T-helper 9 cell (primary cell): Measurements from ENCODE around the gene HMG20A.

Source experiments
- DNase-seq: peaks from one replicate; pipeline ENCODE4 v3.0.0-alpha.2; 2020

HMG20A gene

DNA sequence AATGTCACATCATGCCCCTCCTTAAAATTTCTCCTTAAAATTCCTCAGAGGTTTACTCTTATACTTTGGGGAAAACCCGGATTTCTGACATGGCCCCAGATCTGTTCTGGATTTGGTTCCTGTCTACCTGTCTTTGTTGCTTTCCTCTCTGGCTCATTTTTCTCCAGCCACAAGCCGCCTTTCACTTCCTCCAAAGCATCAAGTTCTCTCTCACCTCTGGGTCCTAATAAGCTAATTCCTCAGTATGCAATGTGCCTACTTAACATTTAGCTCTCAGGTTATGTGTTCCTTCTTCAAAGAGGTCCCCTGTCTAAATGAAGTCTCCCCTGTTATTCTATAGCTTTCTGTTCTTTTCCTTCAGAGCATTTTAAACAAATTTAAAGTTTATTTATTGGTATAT is 16.1 kb downstream of the HMG20A start:
- DNase-seq: no peak

DNA sequence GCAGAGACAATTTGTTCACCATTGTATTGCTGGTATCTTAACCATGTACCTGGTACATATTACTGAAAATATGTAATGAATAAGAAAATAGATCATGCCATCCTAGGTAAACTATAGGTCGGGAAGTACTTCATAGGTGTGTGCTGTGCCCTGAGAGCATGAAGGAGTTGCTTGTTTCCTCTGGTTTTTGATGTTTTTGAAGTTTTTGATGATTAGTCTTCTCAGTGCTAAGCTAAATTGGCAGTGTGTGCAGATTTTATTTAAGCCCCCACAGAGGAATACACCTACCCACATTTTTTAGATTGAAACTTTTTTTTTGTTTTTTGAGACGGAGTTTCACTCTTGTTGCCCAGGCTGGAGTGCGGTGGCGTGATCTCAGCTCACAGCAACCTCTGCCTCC is 16.6 kb downstream of the HMG20A start:
- no peak for DNase-seq

DNA sequence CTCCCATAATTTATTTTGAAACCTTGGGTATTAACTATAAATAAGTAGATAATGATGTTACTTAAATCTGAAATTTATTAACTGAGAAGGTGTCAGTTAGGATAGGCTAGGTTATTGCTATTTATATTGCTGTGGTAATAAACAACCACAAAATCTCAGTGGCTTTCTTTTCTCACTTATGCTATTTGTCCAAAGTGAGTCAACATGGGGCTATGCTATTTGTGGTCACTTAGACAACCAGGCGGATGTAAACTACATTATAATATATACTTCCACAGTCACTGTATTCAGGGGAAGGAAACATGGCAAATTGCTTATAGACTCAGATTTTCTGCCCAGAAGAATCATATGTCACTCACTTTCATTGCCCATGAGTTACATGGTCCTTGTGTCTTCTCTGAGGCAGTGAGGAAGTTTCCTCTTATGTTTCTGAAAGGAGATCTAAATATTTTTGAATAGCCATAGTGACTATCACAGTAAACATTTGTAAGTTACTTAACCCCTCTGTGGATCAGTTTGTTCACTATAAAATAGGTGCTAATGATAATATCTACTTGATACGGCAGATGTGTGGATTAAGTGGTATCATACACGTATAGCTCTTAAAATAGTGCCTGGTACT is 19.8 kb downstream of the HMG20A start:
- DNase-seq: no peak

DNA sequence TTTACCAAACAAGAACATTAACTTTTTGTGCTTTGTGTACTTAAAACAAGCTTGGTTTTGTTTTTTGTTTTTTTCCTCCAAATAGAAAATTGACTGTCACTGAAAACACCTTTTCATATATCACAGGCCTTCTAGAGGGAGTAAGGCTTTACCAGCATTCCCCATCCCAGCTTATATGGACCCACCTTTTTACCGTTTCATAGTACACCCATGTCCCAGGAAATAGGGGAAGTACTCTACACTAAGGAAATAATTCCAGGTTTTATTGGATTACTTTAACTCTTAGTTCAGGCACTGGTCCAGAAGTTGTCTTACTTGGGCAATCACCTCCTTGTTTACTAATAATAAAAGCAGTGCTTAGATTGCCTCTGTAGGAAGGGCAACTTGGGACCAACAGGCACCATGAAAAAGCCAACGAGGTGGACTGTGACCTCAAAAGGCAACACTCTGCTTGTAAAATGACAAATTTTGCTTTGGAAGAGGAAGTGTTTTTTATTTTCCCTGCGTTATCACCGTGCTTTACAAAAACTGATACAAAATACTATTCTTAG is 26.2 kb downstream of the HMG20A start:
- no peak for DNase-seq

DNA sequence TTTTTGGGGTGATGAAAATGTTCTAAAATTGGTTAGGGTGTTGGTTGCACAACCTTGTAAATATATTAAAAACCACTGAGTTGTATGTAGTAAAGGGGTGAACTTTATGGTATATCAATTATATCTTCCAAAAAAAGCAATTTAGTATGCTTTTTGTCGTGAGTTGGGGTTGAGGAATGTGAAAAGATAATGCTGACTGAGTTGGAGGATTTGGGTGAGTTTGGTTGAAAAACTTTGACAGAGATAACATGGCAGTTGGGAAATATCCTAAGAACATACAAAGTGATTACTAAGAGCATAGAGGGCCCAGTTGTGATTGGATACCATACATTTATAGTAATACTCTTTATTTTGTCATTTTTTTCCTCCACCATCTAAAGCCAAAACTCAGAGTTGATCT is 33.6 kb downstream of the HMG20A start:
- DNase-seq: no peak

DNA sequence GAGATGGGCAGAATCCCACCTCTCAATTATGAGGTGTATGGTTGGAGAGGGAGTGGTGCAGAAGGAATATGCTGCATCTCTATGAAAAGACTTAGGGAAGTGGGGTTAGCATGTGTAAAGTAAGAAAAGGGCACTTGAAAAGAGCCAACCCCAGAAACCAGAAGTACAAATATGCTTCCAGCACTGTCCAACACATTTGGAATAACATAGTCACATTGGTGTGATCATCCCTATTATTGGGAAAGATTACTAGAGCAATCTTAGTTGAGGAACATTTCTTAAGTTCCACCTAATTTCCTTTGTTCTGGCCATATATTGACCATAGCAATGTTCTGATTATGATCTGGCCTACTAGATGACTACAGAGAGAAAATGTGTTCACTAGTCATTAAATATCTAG is 34.3 kb downstream of the HMG20A start:
- DNase-seq: no peak

DNA sequence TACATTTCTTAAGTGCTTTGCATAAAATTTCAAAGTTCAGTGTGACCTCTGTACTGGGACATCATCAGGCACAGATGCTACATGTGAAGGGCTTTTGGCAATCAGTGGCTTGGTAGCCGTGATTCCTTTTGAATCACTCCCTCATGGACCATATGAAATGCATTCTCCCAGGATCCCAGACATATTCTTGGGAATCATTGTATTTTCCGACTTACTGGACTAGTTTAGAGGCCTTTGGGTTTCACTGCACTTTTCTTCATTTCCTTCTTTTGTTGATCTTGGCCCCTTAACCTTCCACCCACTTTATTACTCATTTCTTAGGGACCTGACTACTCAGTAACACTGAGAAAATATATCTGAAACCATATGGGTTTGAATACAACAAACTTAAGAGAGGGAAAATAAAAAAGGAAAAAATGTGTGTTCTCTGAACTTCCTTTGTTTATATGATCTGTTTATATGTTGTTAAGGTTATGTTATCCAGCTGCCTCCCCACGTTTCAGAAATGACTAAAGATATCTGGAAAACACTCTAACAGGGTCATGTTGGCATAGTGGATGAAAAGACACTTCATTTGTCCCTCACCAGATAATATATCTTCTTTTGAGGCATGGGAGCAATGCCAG is 35.1 kb downstream of the HMG20A start:
- no peak for DNase-seq

DNA sequence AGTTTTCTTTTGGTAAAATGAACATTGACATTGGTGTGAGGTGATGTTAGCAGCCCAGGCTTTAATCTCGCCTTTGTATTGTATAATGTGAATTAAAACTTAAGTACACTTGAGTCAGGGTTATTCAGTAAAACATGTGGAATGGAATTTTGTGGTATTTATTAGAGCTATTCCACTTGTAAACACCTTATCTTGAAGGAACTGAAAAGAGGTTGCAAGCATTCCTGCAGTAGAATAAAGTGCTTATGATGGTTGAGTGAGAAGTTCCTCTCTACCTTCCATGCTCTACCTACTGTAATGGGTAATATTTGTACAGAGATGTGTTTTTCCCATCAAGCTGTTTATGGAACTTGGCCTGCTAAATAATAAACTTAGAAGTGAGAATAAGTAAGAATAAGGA is 36.1 kb downstream of the HMG20A start:
- DNase-seq: no peak

DNA sequence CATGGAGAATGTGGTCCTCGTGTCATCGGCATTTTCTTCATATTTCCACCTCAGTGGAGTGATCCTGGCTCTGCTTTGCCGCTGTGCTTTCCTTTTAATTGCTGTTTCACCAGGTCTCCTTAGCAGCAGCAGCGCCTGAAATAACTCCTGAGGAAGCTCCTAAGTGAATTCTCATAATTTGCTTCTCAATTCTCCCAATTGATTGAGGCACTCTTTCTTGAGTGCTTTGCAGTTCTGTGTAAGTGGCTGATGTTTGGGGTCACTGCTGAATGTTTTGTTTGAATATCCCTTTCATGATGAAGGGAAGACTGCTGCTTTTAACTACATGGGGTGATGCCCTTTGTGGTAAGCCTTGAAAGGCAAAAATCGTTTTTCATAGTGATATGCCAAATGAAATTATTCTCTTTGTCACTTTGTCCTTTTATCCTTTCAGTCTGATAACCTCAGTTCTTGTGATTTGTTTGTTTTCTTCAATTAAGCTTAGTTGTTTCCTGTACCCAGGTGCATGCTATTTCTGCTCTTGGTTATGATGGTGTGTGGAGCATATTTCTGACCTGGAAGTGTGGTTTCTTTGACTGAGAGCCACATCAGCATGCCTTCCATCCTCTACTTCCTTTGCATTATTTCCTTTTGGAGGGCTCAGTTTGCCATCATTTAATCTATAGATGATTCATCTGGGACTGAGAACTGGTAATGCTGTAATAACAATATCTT is 36.7 kb downstream of the HMG20A start:
- DNase-seq: no peak

DNA sequence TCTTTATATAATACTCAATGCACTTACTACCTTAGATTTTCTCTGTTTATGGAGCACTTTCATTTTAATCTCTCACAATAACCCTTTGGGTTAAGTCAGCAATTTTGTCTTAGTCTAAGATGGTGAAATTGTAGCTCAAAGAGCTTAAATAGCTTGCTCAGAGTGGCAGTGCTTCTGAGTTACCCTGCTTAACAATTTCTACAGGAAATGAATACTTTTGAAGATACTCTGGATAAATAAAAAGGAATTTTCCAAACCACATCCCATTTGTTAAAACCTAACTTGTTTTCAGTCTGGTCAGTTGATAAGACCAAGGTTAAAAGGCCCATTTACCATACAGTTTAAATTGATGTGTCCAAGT is 37.2 kb downstream of the HMG20A start:
- DNase-seq: no peak

DNA sequence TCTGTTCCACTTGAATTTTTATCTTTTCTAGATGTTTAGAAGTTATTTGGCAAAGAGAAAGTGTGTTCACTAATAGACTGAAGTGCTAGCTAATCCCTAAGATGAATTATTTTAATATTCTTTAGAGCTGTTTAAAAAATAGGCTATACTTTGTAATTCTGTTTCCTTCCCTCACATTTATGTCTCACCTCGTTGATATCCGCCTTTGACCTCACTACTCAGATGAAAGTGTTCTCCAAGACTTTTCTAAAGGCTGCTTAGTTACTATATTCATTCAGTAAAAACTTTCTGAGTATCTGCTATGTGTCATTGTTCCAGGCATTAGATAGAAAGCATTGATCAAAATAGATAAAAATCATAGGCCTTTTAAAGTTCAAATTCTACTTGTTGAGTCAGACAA is 38.3 kb downstream of the HMG20A start:
- no peak for DNase-seq

DNA sequence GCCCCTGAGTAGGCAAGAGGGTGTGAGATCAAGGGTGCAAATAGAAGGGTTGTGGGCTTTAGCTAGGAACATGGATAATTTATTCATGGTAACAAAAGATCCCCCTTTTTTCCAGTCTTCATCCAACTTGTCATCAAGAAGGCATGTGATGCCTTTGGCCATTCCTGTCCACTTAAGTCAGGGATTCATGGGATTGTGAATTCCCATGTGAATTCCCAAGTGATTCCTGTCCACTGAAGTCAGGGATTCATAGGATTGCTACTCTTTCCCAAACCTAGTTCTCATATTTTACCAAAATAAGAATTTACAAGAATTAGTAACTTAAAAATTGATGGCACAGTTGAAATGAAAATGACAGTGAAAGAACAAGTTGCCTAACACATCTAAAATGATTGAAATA is 40.8 kb downstream of the HMG20A start:
- no peak for DNase-seq

DNA sequence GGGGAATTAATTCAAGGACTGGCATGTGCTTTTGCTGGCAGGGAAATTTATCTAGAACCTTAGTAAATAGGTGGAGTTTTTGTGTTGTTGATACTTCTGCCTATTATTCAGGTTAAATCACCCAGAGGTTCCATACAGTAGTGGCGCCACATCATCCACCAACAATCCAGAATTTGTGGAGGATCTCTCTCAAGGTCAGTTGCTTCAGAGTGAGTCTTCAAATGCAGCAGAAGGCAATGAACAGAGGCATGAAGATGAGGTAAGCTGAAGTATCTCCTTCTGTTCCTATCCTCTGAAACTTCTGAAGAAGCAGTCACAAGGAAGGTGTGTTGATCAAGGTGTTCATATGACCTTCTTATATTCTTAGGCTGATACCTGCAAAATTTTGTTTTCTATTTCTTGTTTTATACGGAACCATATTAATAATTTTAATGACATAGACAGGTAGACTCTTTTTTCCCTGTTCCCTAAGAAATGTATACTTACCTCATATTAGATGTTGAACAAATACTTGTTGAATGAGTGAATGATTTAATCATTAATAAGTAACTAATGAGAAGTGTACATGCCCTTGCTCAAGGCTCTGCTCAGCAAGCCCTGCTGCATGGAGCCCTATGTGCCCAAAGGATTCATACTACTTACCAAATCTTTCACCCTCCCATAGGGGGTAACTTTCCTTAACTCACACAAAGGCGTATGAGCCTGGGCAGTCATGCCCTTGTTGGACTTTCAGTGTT is 43.6 kb downstream of the HMG20A start:
- no peak for DNase-seq

DNA sequence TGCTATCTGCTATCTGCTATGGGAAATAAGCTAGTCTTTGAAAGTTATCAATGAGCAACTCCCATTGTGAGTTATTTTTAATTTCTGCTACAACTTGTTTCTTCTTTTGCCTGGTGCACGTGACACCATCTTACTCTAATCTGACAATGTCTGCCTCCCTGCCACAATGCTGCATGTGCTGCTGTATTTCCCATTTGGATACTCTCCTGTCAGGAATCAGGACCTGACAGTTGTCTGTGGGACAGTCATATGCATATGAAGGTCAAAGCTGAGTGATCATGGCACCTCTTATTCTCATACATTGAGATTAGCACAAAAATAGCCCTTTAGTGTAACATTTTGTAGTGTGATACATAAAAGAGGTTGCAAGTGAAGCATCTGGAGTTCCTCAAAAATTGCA is 45.8 kb downstream of the HMG20A start:
- no peak for DNase-seq

DNA sequence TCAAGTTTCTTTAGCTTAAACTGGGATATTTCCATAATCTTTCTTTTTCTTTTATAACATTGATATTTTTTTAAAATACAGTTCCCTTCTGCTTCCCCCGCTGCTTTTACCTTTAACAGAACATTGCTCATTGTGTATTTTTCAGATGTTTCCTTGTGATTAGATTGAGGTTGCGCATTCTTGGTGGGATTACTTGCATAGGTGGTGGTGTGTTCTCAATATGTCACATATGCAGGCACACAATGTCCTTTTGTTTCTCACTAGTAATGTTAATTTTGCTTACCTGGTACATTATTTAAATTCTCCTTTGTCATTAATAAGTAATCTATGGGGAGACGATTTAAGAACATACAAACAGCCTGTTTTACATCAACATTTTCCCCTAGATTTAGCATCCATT is 48.2 kb downstream of the HMG20A start:
- no peak for DNase-seq

DNA sequence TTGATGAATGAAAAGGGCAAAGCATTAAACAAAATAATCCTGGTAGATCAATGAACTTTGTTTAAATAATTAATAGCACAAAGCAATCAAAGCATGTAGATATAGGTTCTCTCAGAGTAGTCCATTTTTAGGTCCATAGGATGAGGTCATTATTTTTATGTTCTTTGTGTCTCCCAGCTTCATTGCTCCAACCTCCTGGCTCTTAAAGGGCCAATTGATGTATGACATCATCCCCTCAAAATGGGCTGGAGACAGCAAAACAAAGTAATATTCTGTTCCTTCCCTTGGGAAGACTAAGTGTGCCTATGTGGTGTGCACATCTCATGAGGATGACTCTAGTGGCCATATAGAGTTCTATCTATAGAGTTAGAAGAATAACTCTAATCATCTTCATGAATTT is 49.5 kb downstream of the HMG20A start:
- no peak for DNase-seq

DNA sequence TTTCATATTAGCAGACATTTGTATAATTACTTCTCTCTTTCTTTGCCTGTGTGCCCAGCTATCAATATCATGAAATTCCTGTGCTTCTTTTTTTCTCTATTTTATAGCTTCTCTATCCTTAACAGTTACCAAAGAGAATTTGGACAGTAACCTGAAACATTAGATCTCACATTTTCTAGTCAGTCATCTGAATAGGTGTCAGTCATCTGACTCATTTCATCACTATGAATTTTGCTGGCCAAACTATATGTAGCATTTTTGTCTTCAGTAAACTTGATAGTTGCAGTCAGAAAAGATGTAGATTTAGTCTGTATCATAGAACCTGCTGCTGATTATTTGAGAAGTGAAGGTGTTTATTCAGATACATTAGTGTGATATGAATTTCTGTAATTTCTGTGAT is 52.6 kb downstream of the HMG20A start:
- no peak for DNase-seq

DNA sequence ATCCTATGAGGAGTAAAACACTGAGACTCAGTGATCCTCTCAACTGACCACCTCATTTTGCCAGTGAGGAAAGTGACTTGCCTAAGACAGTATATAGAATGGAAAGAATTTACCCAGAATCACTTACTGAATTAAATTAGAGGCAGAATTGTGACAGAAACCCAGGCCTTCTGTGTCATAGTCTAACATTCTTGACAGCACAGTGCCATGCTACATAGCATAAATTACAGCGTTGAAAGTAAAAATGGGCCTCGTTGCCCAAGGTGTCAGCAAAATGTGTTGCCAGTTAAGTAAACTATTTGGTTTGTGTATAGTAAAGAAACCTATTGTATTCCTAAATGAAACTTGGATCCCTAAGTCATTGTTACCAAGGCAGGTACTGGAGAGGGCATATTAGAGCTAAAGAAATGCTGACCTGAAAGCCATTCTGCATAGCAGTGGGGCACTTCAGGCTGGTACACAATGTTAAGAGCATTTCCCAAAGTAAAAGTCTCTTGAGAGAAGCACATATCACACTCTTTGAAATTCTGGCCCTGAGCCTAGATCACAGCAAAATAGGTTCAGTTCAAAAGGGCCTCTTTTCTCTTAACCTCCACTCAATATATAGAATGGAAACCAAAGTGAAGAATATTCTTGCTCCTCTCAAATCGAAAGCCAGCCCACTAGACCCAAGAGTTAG is 53.8 kb downstream of the HMG20A start:
- no peak for DNase-seq

DNA sequence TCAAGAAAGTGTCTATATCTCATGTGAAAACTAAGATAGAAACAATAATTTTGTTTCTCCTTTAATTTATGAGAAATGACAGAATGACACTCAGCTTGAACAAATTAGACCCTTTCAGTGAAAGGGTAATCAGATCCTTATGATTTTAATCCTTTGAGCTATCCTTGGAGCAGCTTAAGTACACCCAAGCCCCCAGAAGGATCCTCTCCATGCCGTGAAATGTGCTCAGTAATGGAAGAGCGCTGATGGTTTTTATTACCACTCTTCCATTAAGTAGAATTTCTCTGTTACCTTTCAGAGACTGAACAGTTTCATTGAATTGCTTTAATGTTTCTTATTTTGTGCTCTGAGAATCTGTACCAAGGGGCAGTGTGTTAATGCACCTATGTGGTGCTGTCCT is 54.3 kb downstream of the HMG20A start:
- no peak for DNase-seq

DNA sequence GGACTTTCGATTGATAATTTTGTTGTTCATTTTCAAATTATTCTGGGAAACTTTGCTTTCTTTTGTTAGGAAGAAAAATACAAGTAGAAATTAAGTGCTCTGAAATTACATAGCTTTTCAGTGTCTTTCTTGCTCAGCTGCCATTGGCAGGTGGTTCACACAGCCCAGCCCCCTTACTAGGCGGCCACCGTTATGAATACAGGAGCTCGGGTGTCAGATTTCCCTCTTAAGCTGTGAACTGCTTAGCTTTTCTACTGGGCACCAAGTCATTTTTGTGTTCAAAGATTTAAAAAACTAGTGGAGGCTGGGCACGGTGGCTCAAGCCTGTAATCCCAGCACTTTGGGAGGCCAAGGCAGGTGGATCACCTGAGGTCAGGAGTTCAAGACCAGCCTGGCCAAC is 55.2 kb downstream of the HMG20A start:
- DNase-seq: no peak

DNA sequence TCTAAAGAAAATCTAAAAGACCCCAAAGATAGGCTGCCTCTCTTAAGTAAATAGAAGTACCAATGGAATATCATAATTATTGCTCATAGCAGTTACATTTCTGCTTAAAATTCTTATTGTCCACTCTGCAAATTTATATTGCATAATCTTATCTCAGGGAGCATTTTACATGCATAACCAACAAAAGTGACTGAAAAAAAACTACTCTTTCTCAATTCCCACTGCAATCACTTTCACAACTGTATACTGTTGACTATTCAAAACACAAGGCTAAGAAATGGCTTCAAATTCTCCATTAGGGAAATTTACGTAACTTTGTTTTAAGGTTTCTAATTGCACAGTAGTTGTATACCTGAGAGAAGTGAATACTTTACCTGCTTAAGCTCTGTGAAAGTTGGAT is 56.3 kb downstream of the HMG20A start:
- DNase-seq: no peak

DNA sequence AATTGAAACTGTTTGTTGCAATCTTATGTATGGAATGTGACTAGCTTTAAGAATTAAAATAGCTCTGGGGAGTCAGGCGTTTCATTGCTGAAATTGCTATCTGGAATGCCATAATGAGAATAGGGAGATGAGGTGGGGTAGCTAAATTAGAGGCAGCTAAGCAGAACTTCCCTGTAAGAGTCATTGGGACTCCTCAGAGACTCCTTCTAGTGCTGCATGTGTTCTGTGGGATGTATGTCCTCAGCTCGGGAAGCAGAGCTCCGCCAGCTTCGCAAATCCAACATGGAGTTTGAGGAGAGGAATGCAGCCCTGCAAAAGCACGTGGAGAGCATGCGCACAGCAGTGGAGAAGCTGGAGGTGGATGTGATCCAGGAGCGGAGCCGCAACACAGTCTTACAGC is 57.4 kb downstream of the HMG20A start:
- DNase-seq: no peak

DNA sequence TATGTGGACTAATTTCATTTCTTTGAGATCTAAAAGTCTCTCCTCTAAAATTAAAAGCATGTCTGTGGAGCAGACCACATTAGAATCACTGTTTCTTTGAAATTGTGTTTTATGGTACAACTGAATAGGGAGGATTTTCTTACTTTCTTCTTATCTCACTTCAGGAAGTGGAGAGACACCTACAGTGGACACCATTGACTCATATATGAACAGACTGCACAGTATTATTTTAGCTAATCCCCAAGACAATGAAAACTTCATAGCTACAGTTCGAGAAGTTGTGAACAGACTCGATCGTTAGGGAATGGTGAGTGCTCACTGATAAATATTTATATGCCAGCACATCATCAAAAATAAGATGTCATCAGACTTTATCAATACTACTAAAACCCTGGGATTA is 58.3 kb downstream of the HMG20A start:
- DNase-seq: no peak
